Neutrophil (primary cell): Measurements from ENCODE around the gene SPON1.

Source experiments
- H3K27ac ChIP-seq: fragments of 200-600 bp; sonication (generic); 2 replicates; pipeline ENCODE4 v1.5.1; 2016; ENCODE audit warnings: mild to moderate bottlenecking, moderate library complexity
- H3K27me3 ChIP-seq: fragments of 200-600 bp; sonication (generic); 2 replicates; pipeline ENCODE4 v1.6.0; 2016; ENCODE audit warnings: mild to moderate bottlenecking
- H3K36me3 ChIP-seq: fragments of 200-600 bp; sonication (generic); 2 replicates; pipeline ENCODE4 v1.5.1; 2017
- H3K4me1 ChIP-seq, 2 experiments: fragments of 200-600 bp in 1 of 2; sonication (generic) in 1 of 2; 1 replicate in 1 of 2; 2 replicates in 1 of 2; pipeline versions ENCODE4 v1.5.1 to v1.6.1; 2013 to 2016; ENCODE audit warnings: low read depth in 1 of 2, low read length in 1 of 2, mild to moderate bottlenecking in 1 of 2, moderate library complexity in 1 of 2; ENCODE audit not compliant: control insufficient read depth in 1 of 2, insufficient read depth in 1 of 2
- H3K4me3 ChIP-seq, 2 experiments: fragments of 200-600 bp in 1 of 2; sonication (generic) in 1 of 2; 1 replicate in 1 of 2; 2 replicates in 1 of 2; pipeline ENCODE4 v1.5.1; 2013 to 2016; ENCODE audit warnings: low read depth in 1 of 2, low read length in 1 of 2, mild to moderate bottlenecking in 1 of 2, moderate library complexity in 1 of 2
- H3K9me3 ChIP-seq: fragments of 200-600 bp; sonication (generic); 2 replicates; pipeline ENCODE4 v1.5.1; 2016
- TF ChIP-seq, protein P1 (sequence below): fragments of 200-600 bp; sonication (generic); IDR thresholded peaks from 2 replicates; pipeline ENCODE4 v1.5.1; 2016; ENCODE audit warnings: antibody characterized with exemption

The SPON1 gene

DNA sequence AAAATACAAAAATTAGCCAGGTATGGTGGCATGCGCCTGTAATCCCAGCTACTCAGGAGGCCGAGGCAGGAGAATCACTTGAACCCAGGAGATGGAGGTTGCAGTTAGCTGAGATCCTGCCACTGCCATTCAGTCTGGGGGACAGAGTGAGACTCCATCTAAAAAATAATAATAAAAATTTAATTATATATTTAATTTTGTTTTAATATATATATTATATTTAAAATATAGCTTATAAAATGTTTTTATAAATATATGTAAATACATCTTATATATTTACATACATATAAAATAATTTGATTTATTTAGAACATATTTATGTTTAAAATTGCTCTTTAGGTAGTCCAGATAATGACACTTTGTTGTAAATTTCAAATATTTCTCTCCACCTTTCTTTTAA, 82.9 kb downstream of the SPON1 start:
- TF ChIP-seq, protein P1, sequence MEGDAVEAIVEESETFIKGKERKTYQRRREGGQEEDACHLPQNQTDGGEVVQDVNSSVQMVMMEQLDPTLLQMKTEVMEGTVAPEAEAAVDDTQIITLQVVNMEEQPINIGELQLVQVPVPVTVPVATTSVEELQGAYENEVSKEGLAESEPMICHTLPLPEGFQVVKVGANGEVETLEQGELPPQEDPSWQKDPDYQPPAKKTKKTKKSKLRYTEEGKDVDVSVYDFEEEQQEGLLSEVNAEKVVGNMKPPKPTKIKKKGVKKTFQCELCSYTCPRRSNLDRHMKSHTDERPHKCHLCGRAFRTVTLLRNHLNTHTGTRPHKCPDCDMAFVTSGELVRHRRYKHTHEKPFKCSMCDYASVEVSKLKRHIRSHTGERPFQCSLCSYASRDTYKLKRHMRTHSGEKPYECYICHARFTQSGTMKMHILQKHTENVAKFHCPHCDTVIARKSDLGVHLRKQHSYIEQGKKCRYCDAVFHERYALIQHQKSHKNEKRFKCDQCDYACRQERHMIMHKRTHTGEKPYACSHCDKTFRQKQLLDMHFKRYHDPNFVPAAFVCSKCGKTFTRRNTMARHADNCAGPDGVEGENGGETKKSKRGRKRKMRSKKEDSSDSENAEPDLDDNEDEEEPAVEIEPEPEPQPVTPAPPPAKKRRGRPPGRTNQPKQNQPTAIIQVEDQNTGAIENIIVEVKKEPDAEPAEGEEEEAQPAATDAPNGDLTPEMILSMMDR: no peak
- peaks cover 32% of the 10 kb centered on the region for H3K27me3 ChIP-seq
- H3K36me3 ChIP-seq: no peaks in the 10 kb centered on the region
- no peaks in the 10 kb centered on the region for H3K4me1 ChIP-seq
- H3K9me3 ChIP-seq: no peaks in the 10 kb centered on the region
- H3K27ac ChIP-seq: no peak overlapping the region
- H3K4me3 ChIP-seq: no peak overlapping the region

DNA sequence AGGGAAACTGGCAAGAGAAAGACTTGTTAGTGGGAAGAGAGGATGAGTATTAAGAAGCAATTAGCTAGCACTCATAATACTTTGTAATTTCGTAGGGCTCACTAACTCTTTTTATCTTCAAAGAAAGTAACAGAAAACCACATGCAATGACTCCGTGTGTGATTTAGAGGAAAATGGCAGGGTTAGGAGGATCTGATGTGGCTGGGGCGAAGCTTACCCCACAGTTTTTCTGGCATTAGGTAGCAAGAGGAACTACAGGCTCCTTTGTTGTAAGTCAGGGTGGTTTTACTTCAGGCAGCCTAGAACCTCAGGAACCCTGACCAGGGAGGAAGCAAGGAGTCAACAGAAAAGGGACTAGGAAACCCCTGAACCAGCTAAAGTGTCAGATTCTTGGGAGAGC, 89.7 kb downstream of the SPON1 start:
- no peaks in the 10 kb centered on the region for H3K4me1 ChIP-seq
- no peak overlapping the region for H3K27ac ChIP-seq
- H3K9me3 ChIP-seq: no peaks in the 10 kb centered on the region
- H3K27me3 ChIP-seq: peaks cover 5% of the 10 kb centered on the region
- TF ChIP-seq, protein P1: no peak
- H3K36me3 ChIP-seq: no peaks in the 10 kb centered on the region
- H3K4me3 ChIP-seq: no peak overlapping the region

DNA sequence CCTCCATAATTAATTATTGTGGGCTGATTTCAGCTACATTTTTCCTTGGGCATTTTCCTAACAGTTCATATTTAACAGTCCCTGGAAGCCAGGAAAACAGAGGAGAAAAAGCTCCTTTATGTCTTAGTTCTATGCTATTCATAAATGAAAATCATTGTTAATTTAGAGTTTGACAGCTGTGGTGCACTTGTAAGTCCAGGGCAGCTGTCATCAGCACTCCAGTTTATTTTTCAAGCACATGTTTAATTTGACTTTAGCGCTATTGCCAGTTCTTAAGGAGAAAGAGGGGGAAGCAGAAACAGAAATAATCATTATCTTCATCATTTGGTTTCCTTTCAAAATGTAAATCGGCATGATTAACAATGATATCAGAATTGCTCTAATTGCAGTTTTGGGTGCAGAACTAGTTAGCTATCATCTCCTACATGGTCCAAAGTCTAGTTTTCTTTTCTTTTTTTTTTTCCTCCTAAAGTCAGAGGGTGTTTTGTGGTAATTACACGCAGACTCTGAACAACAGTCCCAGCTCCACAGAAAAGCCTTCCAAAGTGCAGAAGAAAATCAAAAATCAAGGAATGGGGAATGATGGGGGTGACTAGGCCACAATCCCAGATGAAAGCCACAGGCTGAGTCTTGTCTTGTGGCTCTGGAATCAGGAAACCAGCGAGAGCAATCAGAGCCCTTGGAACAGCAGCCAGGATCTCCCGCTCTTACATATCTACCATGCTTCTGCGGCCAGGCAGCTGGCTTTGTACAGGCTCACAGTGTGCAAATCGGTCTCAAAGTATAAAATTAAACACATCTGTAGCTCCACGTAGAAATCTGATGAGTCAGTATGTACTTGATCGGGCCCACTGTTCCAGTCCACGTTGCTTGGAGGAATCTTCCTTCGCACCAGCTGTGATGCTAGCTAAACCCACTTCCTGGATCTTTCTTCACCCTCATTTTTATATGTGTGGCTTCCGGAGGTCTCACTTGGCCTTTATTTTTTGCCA, 91.9 kb downstream of the SPON1 start:
- no peak overlapping the region for H3K4me3 ChIP-seq
- H3K27me3 ChIP-seq: peaks cover 3% of the 10 kb centered on the region
- TF ChIP-seq, protein P1: no peak
- no peaks in the 10 kb centered on the region for H3K9me3 ChIP-seq
- no peaks in the 10 kb centered on the region for H3K36me3 ChIP-seq
- no peak overlapping the region for H3K27ac ChIP-seq
- no peaks in the 10 kb centered on the region for H3K4me1 ChIP-seq

DNA sequence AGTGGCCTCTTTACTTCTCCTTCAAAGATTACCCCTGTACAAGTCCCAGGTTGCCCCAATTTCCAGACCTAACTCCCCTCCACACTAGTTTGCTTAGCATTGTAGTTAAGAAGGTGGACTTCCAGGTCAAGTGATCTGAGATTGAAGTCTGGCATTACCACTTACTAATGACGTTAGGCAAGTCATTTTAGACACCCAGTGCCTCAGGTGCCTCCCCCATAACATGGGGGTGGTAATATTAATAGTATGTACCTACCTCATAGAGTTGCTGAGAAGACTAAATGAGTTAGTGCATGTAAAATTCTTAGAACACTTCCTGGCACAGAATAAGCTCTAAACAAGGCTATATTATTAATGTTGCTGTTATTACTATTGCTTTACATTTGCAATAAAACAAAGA, 93.4 kb downstream of the SPON1 start:
- TF ChIP-seq, protein P1: no peak
- Histone ChIP-seq H3K9me3 (no peaks in the 10 kb centered on the region), H3K4me3 (no peak overlapping the region), H3K36me3 (no peaks in the 10 kb centered on the region), H3K27ac (no peak overlapping the region), H3K27me3 (peaks cover 3% of the 10 kb centered on the region), H3K4me1 (no peaks in the 10 kb centered on the region)

DNA sequence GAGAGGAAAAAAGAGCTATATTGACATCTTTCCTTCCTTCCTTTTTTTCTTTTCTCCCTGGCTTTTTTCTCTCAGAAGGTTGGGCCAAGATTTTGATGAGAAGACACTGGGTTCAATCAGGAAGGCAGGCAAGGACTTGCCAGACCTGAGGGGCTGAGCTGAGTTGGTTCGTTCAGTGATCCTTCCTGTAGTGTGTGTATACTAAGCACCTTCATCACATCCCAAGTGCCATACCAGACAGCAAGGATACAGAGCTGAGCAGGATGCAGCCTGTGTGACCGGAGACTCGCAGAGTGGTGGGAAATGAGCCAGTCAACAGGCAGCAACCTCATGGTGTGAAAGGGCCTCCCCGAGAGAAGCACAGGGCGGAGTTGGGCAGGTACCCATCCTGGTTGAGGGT, 95.5 kb downstream of the SPON1 start:
- Histone ChIP-seq H3K27ac (no peak overlapping the region), H3K36me3 (no peaks in the 10 kb centered on the region), H3K27me3 (peaks cover 4% of the 10 kb centered on the region), H3K9me3 (no peaks in the 10 kb centered on the region), H3K4me1 (no peaks in the 10 kb centered on the region), H3K4me3 (no peak overlapping the region)
- TF ChIP-seq, protein P1: no peak
